K562 (cell line): ENCODE data around the gene PIK3R2. TPM values are rescaled to one million over a fixed set of nuclear protein-coding genes. Genes with fewer than 3 reads are reported as not detected.

Experiments used
- ATAC-seq: fragments of 200-7000 bp; cut with Tn5 transposase; 3 replicates; pipeline ENCODE4 v1.9.1; 2020; ENCODE audit warnings: moderate library complexity
- BruUV-seq: library from RNA; stranded (reverse); fragments of 400-500 nt; replicated peaks from 2 replicates; lab custom pipeline; 2021; lab: Mats Ljungman, UMichigan
- CTCF ChIA-PET: fragments of 300-600 bp; formaldehyde crosslinking; extraction: SDS; loops from one replicate; lab custom pipeline; 2021; ENCODE audit warnings: low intra/inter-chr PET ratio; lab: Yijun Ruan, JAX
- POLR2A ChIA-PET: fragments of 300-600, 350-650 bp; sonication (Branson Sonifier 250); formaldehyde crosslinking; extraction: SDS; loops from one replicate; lab custom pipeline; 2021; ENCODE audit warnings: antibody characterized with exemption, inconsistent platforms; lab: Yijun Ruan, JAX
- DNase-seq, 4 experiments: peaks; one replicate each; pipeline versions ENCODE4 v3.0.0 to v3.0.0-alpha.2; 2011 to 2018; ENCODE audit warnings: low spot score in 3 of 4, mixed read lengths in 3 of 4; ENCODE audit errors: extremely low read depth in 1 of 4
- FAIRE-seq: peaks from 2 replicates; lab custom pipeline; 2011; peaks lifted over from hg19 to GRCh38; lab: Jason Lieb, UNC
- H2AFZ ChIP-seq: 2 replicates; pipeline ENCODE4 v1.6.0; 2011; ENCODE audit warnings: low read depth, low read length, control low read depth, inconsistent platforms
- H3K27ac ChIP-seq: fragments of 200-600 bp; 3 replicates; pipeline ENCODE4 v1.8.0; 2011; ENCODE audit warnings: low read depth, mild to moderate bottlenecking, control low read depth, inconsistent platforms, low read length, moderate library complexity, mixed read lengths; ENCODE audit errors: extremely low read depth
- H3K27me3 ChIP-seq, 2 experiments: fragments of 300-600 bp in 1 of 2; 2 replicates in 1 of 2; 3 replicates in 1 of 2; pipeline versions ENCODE4 v1.6.0 to v1.8.0; 2011; ENCODE audit warnings: inconsistent platforms in 2 of 2, low read length in 2 of 2, mild to moderate bottlenecking in 1 of 2, mixed read lengths in 1 of 2, moderate library complexity in 1 of 2; ENCODE audit not compliant: control insufficient read depth in 2 of 2, insufficient read depth in 2 of 2
- H3K36me3 ChIP-seq: fragments of 300-600 bp; 3 replicates; pipeline ENCODE4 v1.8.0; 2011; ENCODE audit warnings: mild to moderate bottlenecking, low read length, inconsistent platforms; ENCODE audit not compliant: control insufficient read depth, insufficient read depth
- H3K4me1 ChIP-seq, 2 experiments: fragments of 200-600 bp in 1 of 2; replicated peaks in 1 of 2; 2 replicates in 1 of 2; 3 replicates in 1 of 2; pipeline versions ENCODE4 v1.5.1 to v1.8.0; 2011; ENCODE audit warnings: inconsistent platforms in 2 of 2, low read length in 2 of 2, mild to moderate bottlenecking in 1 of 2, mixed read lengths in 1 of 2, moderate library complexity in 1 of 2; ENCODE audit not compliant: control insufficient read depth in 2 of 2, insufficient read depth in 2 of 2
- H3K4me2 ChIP-seq: 2 replicates; pipeline ENCODE4 v1.6.1; 2011; ENCODE audit warnings: low read length, control low read depth, inconsistent platforms, mixed read lengths; ENCODE audit not compliant: insufficient read depth
- H3K4me3 ChIP-seq: fragments of 200-600 bp; sonication (generic), shearing (Covaris generic); 2 replicates; pipeline ENCODE4 v1.5.1; 2016; ENCODE audit warnings: control low read depth, inconsistent platforms
- H3K79me2 ChIP-seq: fragments of 200-600 bp; 3 replicates; pipeline ENCODE4 v1.8.0; 2011; ENCODE audit warnings: low read length, inconsistent platforms; ENCODE audit not compliant: control insufficient read depth, insufficient read depth
- H3K9ac ChIP-seq, 2 experiments: 2 replicates each; pipeline versions ENCODE4 v1.6.0 to v1.6.1; 2011; ENCODE audit warnings: low read depth in 2 of 2, low read length in 2 of 2, control low read depth in 1 of 2, inconsistent platforms in 1 of 2, mild to moderate bottlenecking in 1 of 2, mixed read lengths in 1 of 2; ENCODE audit not compliant: insufficient read depth in 1 of 2
- H3K9me1 ChIP-seq: one replicate; pipeline ENCODE4 v1.6.0; 2011; ENCODE audit warnings: inconsistent platforms, mild to moderate bottlenecking, low read length, moderate library complexity; ENCODE audit not compliant: control insufficient read depth, insufficient read depth
- H3K9me3 ChIP-seq: replicated peaks from 2 replicates; pipeline ENCODE4 v1.5.1; 2011; ENCODE audit warnings: low read depth, low read length, inconsistent platforms; ENCODE audit not compliant: control insufficient read depth, insufficient read depth
- H4K20me1 ChIP-seq: replicated peaks from 2 replicates; pipeline ENCODE4 v1.6.1; 2011; ENCODE audit warnings: low read length, inconsistent platforms, mixed read lengths; ENCODE audit not compliant: control insufficient read depth, insufficient read depth
- BHLHE40 ChIP-seq: IDR thresholded peaks from 2 replicates; pipeline ENCODE4 v1.6.1; 2011; ENCODE audit warnings: low read length, improper control_type of control experiment
- BRF1 ChIP-seq: IDR thresholded peaks from 3 replicates; pipeline ENCODE4 v1.6.1; 2011; ENCODE audit warnings: borderline replicate concordance, mild to moderate bottlenecking; ENCODE audit not compliant: insufficient read length; ENCODE audit errors: extremely low read depth
- ETS2 ChIP-seq: IDR thresholded peaks from 2 replicates; pipeline ENCODE4 v1.6.1; 2016; ENCODE audit warnings: borderline replicate concordance, missing genetic modification characterization, mild to moderate bottlenecking, moderate library complexity, missing compliant biosample characterization; ENCODE audit not compliant: poor library complexity, severe bottlenecking
- HDAC1 ChIP-seq, 2 experiments: fragments of 450-650 bp; IDR thresholded peaks; 2 replicates each; pipeline ENCODE4 v1.6.1; 2016 to 2017; ENCODE audit warnings: inconsistent platforms in 1 of 2, mild to moderate bottlenecking in 1 of 2, moderate library complexity in 1 of 2
- KLF6 ChIP-seq: fragments of 250-450 bp; sonication (Bioruptor Pico); IDR thresholded peaks from 2 replicates; pipeline ENCODE4 v1.4.0; 2020; ENCODE audit warnings: mild to moderate bottlenecking, moderate library complexity, borderline replicate concordance
- MAFG ChIP-seq: fragments of 450-650 bp; conservative IDR thresholded peaks from 2 replicates; pipeline ENCODE4 v1.6.1; 2016; ENCODE audit warnings: missing genetic modification characterization, missing compliant biosample characterization
- NCOA2 ChIP-seq, 2 experiments: fragments of 450-650 bp; IDR thresholded peaks; 2 replicates each; pipeline ENCODE4 v1.6.1; 2018; ENCODE audit warnings: mild to moderate bottlenecking in 2 of 2, moderate library complexity in 1 of 2; ENCODE audit not compliant: partially characterized antibody in 2 of 2
- NCOR1 ChIP-seq: fragments of 450-650 bp; IDR thresholded peaks from 2 replicates; pipeline ENCODE4 v1.6.1; 2016; ENCODE audit warnings: mild to moderate bottlenecking, moderate library complexity
- NONO ChIP-seq, 2 experiments: fragments of 200-400 bp in 1 of 2; fragments of 450-650 bp in 1 of 2; formaldehyde crosslinking in 1 of 2; IDR thresholded peaks; 2 replicates each; pipeline ENCODE4 v1.6.1; 2017; ENCODE audit warnings: low read depth in 2 of 2, mild to moderate bottlenecking in 2 of 2, moderate library complexity in 2 of 2, low read length in 1 of 2
- SMAD2 ChIP-seq: fragments of 150-350 bp; IDR thresholded peaks from 2 replicates; pipeline ENCODE4 v1.6.1; 2014; ENCODE audit warnings: low read depth, mild to moderate bottlenecking, low read length
- WGBS: fragments of 100-300 bp; shearing (Covaris generic); methylation state at CpG from one replicate; pipeline ENCODE4 v1.1.6; 2016; ENCODE audit warnings: low coverage, mixed read lengths; ENCODE audit not compliant: insufficient coverage; ENCODE audit errors: missing lambda C conversion rate; 5-methylcytosine and 5-hydroxymethylcytosine counted together
- in situ Hi-C: fragments of 300-500 bp; cut with MboI; formaldehyde crosslinking; loops from 4 replicates; pipeline ENCODE4 v1.15.0; 2018; ENCODE audit warnings: inconsistent platforms, mixed read lengths
- intact Hi-C: fragments of 100-400 bp; cut with micrococcal nuclease; formaldehyde crosslinking; loops from 2 replicates; pipeline ENCODE4 v1.14.2; 2022
- polyA plus RNA-seq, 8 experiments: library from polyadenylated mRNA; depleted of rRNA in 4 of 8; stranded (reverse) in 5 of 8; unstranded in 3 of 8; fragments of >200 nt; fragmentation: Nextera tagmentation in 2 of 8; fragmentation: Illumina TruSeq in 1 of 8; extraction: Ambion mirVana in 2 of 8; extraction: Trizol in 1 of 8; gene quantifications; 2 replicates each; pipeline versions ENCODE4 v1.2.1 to v1.2.3, GENCODE V29; 2011 to 2014; ENCODE audit warnings: inconsistent platforms in 1 of 8, missing spikeins in 1 of 8
- total RNA-seq, 7 experiments: library from RNA; depleted of rRNA in 6 of 7; stranded (reverse); fragments of >200 nt in 6 of 7; fragmentation: Illumina TruSeq in 2 of 7; extraction: Trizol in 2 of 7; gene quantifications; 2 replicates each; pipeline versions ENCODE4 v1.2.1 to v1.2.3, GENCODE V29; 2011 to 2021; ENCODE audit warnings: low replicate concordance in 1 of 7
- TF ChIP-seq, protein P1 (sequence below): sonication (generic); formaldehyde crosslinking; IDR thresholded peaks from 2 replicates; pipeline ENCODE4 v1.8.0; 2022; ENCODE audit warnings: mild to moderate bottlenecking, missing genetic modification reagents
- TF ChIP-seq, protein P2 (sequence below): fragments of 450-650 bp; formaldehyde crosslinking; IDR thresholded peaks from 2 replicates; pipeline ENCODE4 v1.4.0; 2022; ENCODE audit warnings: missing genetic modification characterization
- TF ChIP-seq, protein P3 (sequence below): sonication (generic); formaldehyde crosslinking; IDR thresholded peaks from 2 replicates; pipeline ENCODE4 v1.8.0; 2022; ENCODE audit warnings: missing genetic modification reagents, mild to moderate bottlenecking, borderline replicate concordance
- TF ChIP-seq, protein P4 (sequence below): fragments of 450-650 bp; IDR thresholded peaks from 2 replicates; pipeline ENCODE4 v1.6.1; 2016; ENCODE audit warnings: missing biosample characterization, missing genetic modification characterization
- TF ChIP-seq, protein P5 (sequence below), 2 experiments: fragments of 450-650 bp; IDR thresholded peaks; 2 replicates each; pipeline ENCODE4 v1.6.1; 2016
- TF ChIP-seq, protein P6 (sequence below): sonication (generic); formaldehyde crosslinking; IDR thresholded peaks from 2 replicates; pipeline ENCODE4 v1.9.0; 2022; ENCODE audit warnings: mild to moderate bottlenecking, missing genetic modification reagents

PIK3R2 gene
- total and polyA plus RNA-seq, 9 of the 15 experiments (the other 6 are each of a cell fraction or from before 2014, with no cell fraction given) = 0.39 to 37.9 (median 5.3) TPM

DNA sequence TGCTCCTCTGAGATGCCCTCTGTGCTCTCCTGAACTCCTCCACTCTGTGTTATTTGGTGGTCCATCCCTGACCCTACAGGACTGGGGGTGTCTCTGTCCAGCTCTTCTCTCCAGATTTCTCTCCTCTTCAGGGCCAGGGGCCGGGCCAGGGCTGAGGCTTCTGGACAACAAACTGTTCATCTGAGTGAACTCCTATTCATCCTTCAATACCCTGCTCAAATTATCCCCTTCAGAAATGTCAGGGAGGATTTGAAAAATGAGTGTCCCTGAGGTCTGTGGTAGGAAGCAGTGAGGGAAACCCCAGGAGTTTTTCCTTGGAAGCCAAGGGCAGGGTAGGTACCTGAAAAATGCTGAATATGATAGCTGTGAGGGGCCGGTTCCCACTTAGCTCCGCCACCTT is 65.6 kb downstream of the PIK3R2 start:
- Histone ChIP-seq H3K36me3 (no peaks in the 10 kb centered on the region), H3K9ac (no peak overlapping the region), H2AFZ (no peak overlapping the region), H4K20me1 (no peaks in the 10 kb centered on the region), H3K27ac (no peak overlapping the region), H3K79me2 (no peaks in the 10 kb centered on the region), H3K9me1 (no peaks in the 10 kb centered on the region), H3K4me1 (peaks cover 16 to 42% of the 10 kb centered on the region in 2 experiments; a peak in 4 of 5 replicates), H3K9me3 (no peaks in the 10 kb centered on the region), H3K27me3 (no peaks in the 10 kb centered on the region), H3K4me3 (no peak overlapping the region), H3K4me2 (no peak overlapping the region)
- in situ Hi-C loops (no loop called here), intact Hi-C loops (no loop called here)
- DNase-seq = no peak
- ATAC-seq = no peak
- no TSS peak for BruUV-seq
- no peak for FAIRE-seq
- 28% methylated on average over 3 of the region's 3 CpGs for WGBS
- ChIA-PET POLR2A (interaction anchor here (0.6 to 1.2 kb wide), 2 partner anchors 61 to 371 kb away, joined by 3 to 6 read pairs; no protein-coding TSS in a partner anchor), CTCF (no interaction called here)
- TF ChIP-seq, protein P1, sequence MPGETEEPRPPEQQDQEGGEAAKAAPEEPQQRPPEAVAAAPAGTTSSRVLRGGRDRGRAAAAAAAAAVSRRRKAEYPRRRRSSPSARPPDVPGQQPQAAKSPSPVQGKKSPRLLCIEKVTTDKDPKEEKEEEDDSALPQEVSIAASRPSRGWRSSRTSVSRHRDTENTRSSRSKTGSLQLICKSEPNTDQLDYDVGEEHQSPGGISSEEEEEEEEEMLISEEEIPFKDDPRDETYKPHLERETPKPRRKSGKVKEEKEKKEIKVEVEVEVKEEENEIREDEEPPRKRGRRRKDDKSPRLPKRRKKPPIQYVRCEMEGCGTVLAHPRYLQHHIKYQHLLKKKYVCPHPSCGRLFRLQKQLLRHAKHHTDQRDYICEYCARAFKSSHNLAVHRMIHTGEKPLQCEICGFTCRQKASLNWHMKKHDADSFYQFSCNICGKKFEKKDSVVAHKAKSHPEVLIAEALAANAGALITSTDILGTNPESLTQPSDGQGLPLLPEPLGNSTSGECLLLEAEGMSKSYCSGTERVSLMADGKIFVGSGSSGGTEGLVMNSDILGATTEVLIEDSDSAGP (CRISPR knock-in tag) = no peak
- TF ChIP-seq HDAC1 (IDR thresholded peaks at IDR 0.05) (no peak), SMAD2 (no peak), KLF6 (CRISPR knock-in tag) (no peak), BRF1 (no peak), ETS2 (tag) (no peak), MAFG (tag) (no peak), NONO (IDR thresholded peaks at IDR 0.05; ENCODE audit: low read depth in 2 of 2, low read length in 1 of 2) (no peak), NCOA2 (IDR thresholded peaks at IDR 0.05; ENCODE audit: partially characterized antibody in 2 of 2) (no peak), NCOR1 (no peak), BHLHE40 (no peak)
- TF ChIP-seq, protein P2, sequence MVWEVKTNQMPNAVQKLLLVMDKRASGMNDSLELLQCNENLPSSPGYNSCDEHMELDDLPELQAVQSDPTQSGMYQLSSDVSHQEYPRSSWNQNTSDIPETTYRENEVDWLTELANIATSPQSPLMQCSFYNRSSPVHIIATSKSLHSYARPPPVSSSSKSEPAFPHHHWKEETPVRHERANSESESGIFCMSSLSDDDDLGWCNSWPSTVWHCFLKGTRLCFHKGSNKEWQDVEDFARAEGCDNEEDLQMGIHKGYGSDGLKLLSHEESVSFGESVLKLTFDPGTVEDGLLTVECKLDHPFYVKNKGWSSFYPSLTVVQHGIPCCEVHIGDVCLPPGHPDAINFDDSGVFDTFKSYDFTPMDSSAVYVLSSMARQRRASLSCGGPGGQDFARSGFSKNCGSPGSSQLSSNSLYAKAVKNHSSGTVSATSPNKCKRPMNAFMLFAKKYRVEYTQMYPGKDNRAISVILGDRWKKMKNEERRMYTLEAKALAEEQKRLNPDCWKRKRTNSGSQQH (CRISPR knock-in tag) = no peak
- TF ChIP-seq, protein P3, sequence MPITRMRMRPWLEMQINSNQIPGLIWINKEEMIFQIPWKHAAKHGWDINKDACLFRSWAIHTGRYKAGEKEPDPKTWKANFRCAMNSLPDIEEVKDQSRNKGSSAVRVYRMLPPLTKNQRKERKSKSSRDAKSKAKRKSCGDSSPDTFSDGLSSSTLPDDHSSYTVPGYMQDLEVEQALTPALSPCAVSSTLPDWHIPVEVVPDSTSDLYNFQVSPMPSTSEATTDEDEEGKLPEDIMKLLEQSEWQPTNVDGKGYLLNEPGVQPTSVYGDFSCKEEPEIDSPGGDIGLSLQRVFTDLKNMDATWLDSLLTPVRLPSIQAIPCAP (CRISPR knock-in tag) = no peak
- TF ChIP-seq, protein P4, sequence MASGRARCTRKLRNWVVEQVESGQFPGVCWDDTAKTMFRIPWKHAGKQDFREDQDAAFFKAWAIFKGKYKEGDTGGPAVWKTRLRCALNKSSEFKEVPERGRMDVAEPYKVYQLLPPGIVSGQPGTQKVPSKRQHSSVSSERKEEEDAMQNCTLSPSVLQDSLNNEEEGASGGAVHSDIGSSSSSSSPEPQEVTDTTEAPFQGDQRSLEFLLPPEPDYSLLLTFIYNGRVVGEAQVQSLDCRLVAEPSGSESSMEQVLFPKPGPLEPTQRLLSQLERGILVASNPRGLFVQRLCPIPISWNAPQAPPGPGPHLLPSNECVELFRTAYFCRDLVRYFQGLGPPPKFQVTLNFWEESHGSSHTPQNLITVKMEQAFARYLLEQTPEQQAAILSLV (tag) = no peak
- TF ChIP-seq, protein P5, sequence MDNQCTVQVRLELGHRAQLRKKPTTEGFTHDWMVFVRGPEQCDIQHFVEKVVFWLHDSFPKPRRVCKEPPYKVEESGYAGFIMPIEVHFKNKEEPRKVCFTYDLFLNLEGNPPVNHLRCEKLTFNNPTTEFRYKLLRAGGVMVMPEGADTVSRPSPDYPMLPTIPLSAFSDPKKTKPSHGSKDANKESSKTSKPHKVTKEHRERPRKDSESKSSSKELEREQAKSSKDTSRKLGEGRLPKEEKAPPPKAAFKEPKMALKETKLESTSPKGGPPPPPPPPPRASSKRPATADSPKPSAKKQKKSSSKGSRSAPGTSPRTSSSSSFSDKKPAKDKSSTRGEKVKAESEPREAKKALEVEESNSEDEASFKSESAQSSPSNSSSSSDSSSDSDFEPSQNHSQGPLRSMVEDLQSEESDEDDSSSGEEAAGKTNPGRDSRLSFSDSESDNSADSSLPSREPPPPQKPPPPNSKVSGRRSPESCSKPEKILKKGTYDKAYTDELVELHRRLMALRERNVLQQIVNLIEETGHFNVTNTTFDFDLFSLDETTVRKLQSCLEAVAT (IDR thresholded peaks at IDR 0.05) = no peak
- TF ChIP-seq, protein P6, sequence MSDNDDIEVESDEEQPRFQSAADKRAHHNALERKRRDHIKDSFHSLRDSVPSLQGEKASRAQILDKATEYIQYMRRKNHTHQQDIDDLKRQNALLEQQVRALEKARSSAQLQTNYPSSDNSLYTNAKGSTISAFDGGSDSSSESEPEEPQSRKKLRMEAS (CRISPR knock-in tag) = no peak
